ENCODE data around the gene TMPRSS5. TPM values are rescaled to one million over a fixed set of nuclear protein-coding genes. Genes with fewer than 3 reads are reported as not detected.

The TMPRSS5 gene
- total and polyA plus RNA-seq, 10 of the 15 experiments (the other 5 are each of a cell fraction or from before 2014, with no cell fraction given), result 0.05 to 0.85 (median 0.34) TPM; not detected in 2

GRCh38 chr11:113664981-113665710 lies 41.0 kb downstream of the TMPRSS5 start:
- H3K4me3 ChIP-seq, result no peak overlapping the region
- no peak overlapping the region for H3K9ac ChIP-seq (ENCODE audit: control insufficient read depth, insufficient read depth, low read length)
- no peaks in the 10 kb centered on the region for H4K20me1 ChIP-seq (ENCODE audit: control insufficient read depth, insufficient read depth)
- ChIA-PET CTCF (no interaction called here), POLR2A (no interaction called here), SMC1A (ENCODE audit: uncharacterized antibody, unreplicated experiment) (no interaction called here), RAD21 (ENCODE audit: unreplicated experiment) (no interaction called here)
- no TSS peak for BruUV-seq (replicated peaks)
- intact Hi-C loops (cut with micrococcal nuclease; ENCODE audit: unreplicated experiment) (no loop called here), in situ Hi-C loops (cut with MboI) (no loop called here)
- no peaks in the 10 kb centered on the region for H3K36me3 ChIP-seq (ENCODE audit: control insufficient read depth in 2 of 2, insufficient read depth in 2 of 2, low read length in 1 of 2)
- no peak for FAIRE-seq
- no peaks in the 10 kb centered on the region for H3K27me3 ChIP-seq (replicated peaks in 1 of 2; ENCODE audit: control insufficient read depth in 2 of 2, insufficient read depth in 2 of 2, low read length in 1 of 2)
- ATAC-seq, result no peak
- 45% methylated on average over 9 of the region's 9 CpGs for WGBS (ENCODE audit: insufficient coverage, insufficient replicate concordance, low lambda C conversion rate, missing lambda C conversion rate)
- no peak overlapping the region for H3K27ac ChIP-seq (ENCODE audit: control insufficient read depth, insufficient read depth)
- no peaks in the 10 kb centered on the region for H3K4me1 ChIP-seq (ENCODE audit: control insufficient read depth, insufficient read depth, low read length)
- no peaks in the 10 kb centered on the region; the same call in 2 of the 3 replicates for H3K9me3 ChIP-seq (replicated peaks; ENCODE audit: control insufficient read depth, insufficient read depth, low read length)
- H3K4me2 ChIP-seq (ENCODE audit: control insufficient read depth, insufficient read depth), result no peak overlapping the region
- TF ChIP-seq SMAD1 (IDR thresholded peaks at IDR 0.05; ENCODE audit: low read depth, partially characterized antibody), result no peak
- TF ChIP-seq MTA2 (IDR thresholded peaks at IDR 0.05; ENCODE audit: low read depth), result no peak
- TF ChIP-seq POLR2AphosphoS5 (IDR thresholded peaks at IDR 0.05; ENCODE audit: low read length), result no peak
- TF ChIP-seq CHD4 (IDR thresholded peaks at IDR 0.05), result no peak
- no peak for TF ChIP-seq HSF1 (IDR thresholded peaks at IDR 0.05; ENCODE audit: low read depth, low read length)
- no peak for TF ChIP-seq RBBP5 (conservative IDR thresholded peaks at IDR 0.05)
- no peak for TF ChIP-seq TCF12 (IDR thresholded peaks at IDR 0.05; ENCODE audit: low read depth, low read length)
- TF ChIP-seq TCF7 (IDR thresholded peaks at IDR 0.05; ENCODE audit: borderline replicate concordance), result no peak
- no peak for TF ChIP-seq PAX5 (IDR thresholded peaks at IDR 0.05; ENCODE audit: borderline replicate concordance, low read depth, low read length)
- TF ChIP-seq CREM (IDR thresholded peaks at IDR 0.05; ENCODE audit: low read depth), result no peak
- no peak for TF ChIP-seq IKZF2 (IDR thresholded peaks at IDR 0.05)
- TF ChIP-seq YBX1 (IDR thresholded peaks at IDR 0.05), result no peak
- TF ChIP-seq ZNF384 (IDR thresholded peaks at IDR 0.05; ENCODE audit: borderline replicate concordance, low read depth, low read length), result no peak
- TF ChIP-seq CBX3 (IDR thresholded peaks at IDR 0.05; ENCODE audit: borderline replicate concordance, low read depth), result no peak
- TF ChIP-seq RELA (IDR thresholded peaks at IDR 0.05; ENCODE audit: borderline replicate concordance, partially characterized antibody), result no peak
- TF ChIP-seq NFIC (IDR thresholded peaks at IDR 0.05; ENCODE audit: low read depth, low read length), result no peak
- no peaks in the 10 kb centered on the region for H3K79me2 ChIP-seq (ENCODE audit: control insufficient read depth, insufficient read depth, low read length)
- DNase-seq (ENCODE audit: low read depth, low spot score), result no peak
- no peak overlapping the region for H2AFZ ChIP-seq (ENCODE audit: control insufficient read depth, low read depth, low read length)

Measured in GM12878 (cell line).